NCI-H2227 treated with DMSO at 0.1 percent for 48 hours (cell line): ENCODE results near the gene ATP5MC2.
"Not testable (repeated sequence)": the region's sequence is repeated elsewhere in the genome, so short reads cannot be mapped to it uniquely, and the experiment has no call there.

Experiments
- DNase-seq: peaks from one replicate; lab custom pipeline; 2025; lab: John Stamatoyannopoulos, UW

Gene ATP5MC2

GRCh38 chr12:53646300-53646699 lies 29.6 kb downstream of the ATP5MC2 start:
- not testable (repeated sequence) for DNase-seq

DNA sequence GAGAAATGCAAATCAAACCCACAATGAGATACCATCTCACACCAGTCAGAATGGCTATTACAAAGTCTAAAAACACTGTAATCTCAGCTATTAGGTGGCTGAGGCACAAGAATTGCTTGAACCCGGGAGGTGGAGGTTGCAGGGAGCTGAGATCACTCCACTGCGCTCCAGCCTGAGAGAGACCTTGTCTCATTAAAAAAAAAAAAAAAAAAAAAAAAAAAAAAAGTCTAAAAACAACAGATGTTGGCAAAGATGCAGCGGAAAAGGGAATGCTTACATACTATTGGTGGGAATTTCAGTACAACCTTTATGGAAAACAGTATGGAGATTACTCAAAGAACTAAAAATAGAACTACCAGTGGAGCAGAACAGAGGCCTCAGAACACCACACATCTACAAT lies 30.7 kb downstream of the ATP5MC2 start:
- DNase-seq: no peak

GRCh38 chr12:53644133-53644532 lies 31.8 kb downstream of the ATP5MC2 start:
- DNase-seq: no peak

GRCh38 chr12:53643232-53643979 lies 32.5 kb downstream of the ATP5MC2 start:
- no peak for DNase-seq

- no peak for DNase-seq
These were observed 37.8 kb downstream of the ATP5MC2 start for GRCh38 chr12:53638057-53638456.

DNA sequence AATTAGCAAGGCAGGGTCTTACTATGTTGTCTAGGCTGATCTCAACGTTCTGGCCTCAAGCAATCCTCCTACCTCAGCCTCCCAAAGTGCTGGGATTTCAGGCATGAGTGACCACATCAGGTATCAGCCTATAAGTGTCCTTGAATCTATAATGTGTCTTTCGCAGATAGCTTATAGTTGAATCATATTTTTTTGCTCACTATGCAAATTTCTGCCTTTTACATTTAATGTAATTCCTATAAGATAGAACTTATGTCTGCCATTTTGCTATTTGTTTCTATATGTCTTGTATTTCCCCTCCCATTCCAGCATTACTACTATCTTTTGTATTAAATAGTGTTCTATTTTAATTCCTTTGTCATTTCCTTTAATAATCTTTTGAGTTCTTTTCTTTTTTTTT lies 39.2 kb downstream of the ATP5MC2 start:
- DNase-seq: no peak

GRCh38 chr12:53635708-53636107 lies 40.2 kb downstream of the ATP5MC2 start:
- DNase-seq: not testable (repeated sequence)

DNA sequence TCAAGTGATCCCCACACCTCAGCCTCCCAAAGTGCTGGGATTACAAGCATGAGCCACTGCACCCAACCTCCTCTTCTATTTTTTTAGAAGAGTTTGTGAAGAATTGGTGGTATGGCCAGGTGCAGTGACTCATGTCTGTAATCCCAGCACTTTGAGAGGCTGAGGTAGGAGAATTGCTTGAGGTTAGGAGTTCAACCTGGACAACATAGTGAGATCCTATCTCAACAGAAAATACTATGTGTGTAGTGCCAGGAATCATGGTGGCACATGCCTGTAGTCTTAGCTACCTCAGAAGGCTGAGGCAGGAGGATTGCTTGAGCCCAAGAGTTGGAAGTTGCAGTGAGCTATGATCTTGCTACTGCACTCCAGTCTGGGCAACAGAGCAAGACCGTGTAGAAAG lies 44.2 kb downstream of the ATP5MC2 start:
- no peak for DNase-seq

GRCh38 chr12:53627919-53628318 lies 48.0 kb downstream of the ATP5MC2 start:
- DNase-seq: no peak

- peak; percentile 56 for DNase-seq
These were observed 49.1 kb downstream of the ATP5MC2 start for GRCh38 chr12:53626702-53627169.

DNA sequence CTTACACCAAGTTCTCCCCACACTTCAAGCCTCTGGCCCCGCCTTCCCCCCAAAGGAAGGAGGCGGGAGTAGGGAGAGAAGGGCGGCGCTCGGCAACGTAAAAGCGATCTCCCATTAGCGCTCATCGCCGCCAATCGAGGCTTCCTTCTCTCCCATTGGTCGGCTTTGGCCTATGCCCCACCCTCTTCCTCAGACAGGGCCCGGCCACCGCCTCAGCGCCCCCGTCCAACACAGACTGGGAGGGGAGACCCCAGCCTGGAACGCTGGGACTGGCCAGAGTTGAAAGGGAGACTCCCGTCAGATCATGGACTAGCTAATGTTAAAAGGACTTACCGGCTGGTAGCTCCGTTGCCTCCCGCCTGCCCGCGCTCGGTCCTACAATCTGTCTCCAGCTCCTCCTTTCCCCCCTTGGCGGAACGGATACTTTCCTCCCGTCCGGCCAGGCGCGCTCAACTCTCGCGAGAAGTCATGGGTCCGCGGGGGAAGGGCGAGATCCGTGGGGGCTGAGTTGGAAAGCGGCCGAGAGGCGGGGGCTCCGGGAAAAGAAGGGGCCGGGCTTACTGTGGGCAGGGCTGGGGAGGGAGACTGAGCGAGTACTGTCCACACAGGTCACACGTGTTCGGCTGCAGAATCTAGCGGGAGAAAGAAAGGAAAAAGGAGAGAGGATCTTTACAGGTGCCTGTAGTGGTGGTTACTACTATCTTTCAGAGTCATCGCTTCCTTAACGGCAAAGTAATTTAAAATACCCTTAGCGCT lies 49.8 kb downstream of the ATP5MC2 start, which contains the start of gene ATF7:
ATF7 (minus strand) TSS at position 437 of the 756 bp plus-strand sequence. CDS start 25,382 bp downstream, outside the sequence.
- DNase-seq: peak; percentile 93

GRCh38 chr12:53625373-53625945 lies 50.4 kb downstream of the ATP5MC2 start:
- no peak for DNase-seq

DNA sequence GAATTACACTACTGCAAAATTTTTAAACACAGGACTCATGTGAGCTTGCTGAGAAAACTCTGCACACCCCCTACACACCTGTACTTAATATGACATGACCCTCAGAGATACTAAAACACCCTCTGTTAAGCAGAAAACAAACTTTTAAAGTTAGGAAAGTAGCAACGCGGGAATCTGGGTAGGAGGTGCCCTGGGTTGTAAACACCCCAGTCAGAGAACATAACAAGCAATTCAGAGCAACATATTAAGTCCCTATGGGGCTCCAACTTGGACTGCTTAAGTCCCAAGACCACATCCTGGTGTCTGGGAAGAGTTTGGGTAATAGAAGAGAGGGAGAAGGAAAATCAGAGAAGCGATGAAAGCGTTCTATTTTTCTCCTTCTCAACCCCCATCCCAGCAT lies 50.9 kb downstream of the ATP5MC2 start:
- no peak for DNase-seq

GRCh38 chr12:53624458-53624857 lies 51.4 kb downstream of the ATP5MC2 start:
- DNase-seq: no peak

- no peak for DNase-seq
These were observed 52.1 kb downstream of the ATP5MC2 start for GRCh38 chr12:53623548-53624385.

GRCh38 chr12:53622724-53623123 lies 53.2 kb downstream of the ATP5MC2 start:
- no peak for DNase-seq

GRCh38 chr12:53618275-53618674 lies 57.6 kb downstream of the ATP5MC2 start:
- no peak for DNase-seq

DNA sequence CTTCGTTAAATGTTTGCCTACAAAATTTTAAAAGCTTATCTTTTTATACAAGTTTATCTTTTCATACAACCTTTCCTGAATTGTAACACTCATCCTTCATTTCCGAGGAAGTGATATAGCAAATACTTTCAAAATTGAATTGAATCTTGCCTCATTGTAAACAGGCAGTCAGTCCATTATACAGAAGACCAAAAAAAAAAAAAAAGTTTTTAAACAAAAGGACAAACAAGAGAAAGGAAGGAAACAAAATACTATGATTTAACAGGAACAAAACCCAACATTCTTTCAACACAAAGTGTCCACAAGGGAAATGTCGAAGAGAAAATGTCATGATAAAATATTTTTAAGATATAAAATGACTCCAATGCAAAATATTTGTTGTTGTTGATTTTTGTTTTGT lies 58.2 kb downstream of the ATP5MC2 start:
- DNase-seq: no peak

GRCh38 chr12:53616950-53617349 lies 58.9 kb downstream of the ATP5MC2 start:
- no peak for DNase-seq
